OCI-LY1 (cell line): Measurements from ENCODE around the gene GLG1.

Experiments
- EZH2 ChIP-seq: fragments of 200-600 bp; sonication (generic), shearing (Covaris generic); IDR thresholded peaks from 2 replicates; pipeline ENCODE4 v1.8.0; 2017; ENCODE audit warnings: borderline replicate concordance, mixed run types, mild to moderate bottlenecking, antibody characterized with exemption, low read length, moderate library complexity, mixed read lengths
- TF ChIP-seq, protein P1 (sequence below): fragments of 200-600 bp; sonication (generic), shearing (Covaris generic); IDR thresholded peaks from 2 replicates; pipeline ENCODE4 v1.5.1; 2017; ENCODE audit warnings: mild to moderate bottlenecking, antibody characterized with exemption, low read length, moderate library complexity, mixed read lengths

DNA sequence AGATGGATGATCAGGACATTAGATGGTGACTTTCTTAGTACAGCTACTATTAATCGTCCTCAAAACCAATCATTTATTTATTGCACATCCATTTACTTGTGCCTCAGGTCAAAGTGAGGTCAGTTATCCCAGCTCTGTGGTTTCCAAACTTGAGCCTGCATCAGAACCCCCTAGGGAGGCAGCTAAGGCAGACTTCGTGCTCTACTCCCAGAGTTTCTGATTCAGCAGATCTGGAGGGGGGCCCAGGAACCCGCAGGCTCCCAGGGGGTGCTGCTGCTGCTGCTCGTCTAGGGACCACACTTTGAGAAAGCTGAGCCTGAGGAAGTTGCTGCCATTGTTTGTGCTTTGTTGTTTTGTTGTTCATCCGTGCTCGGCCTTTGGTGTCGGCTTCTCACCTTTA is 141.6 kb downstream of the GLG1 start:
- TF ChIP-seq, protein P1, sequence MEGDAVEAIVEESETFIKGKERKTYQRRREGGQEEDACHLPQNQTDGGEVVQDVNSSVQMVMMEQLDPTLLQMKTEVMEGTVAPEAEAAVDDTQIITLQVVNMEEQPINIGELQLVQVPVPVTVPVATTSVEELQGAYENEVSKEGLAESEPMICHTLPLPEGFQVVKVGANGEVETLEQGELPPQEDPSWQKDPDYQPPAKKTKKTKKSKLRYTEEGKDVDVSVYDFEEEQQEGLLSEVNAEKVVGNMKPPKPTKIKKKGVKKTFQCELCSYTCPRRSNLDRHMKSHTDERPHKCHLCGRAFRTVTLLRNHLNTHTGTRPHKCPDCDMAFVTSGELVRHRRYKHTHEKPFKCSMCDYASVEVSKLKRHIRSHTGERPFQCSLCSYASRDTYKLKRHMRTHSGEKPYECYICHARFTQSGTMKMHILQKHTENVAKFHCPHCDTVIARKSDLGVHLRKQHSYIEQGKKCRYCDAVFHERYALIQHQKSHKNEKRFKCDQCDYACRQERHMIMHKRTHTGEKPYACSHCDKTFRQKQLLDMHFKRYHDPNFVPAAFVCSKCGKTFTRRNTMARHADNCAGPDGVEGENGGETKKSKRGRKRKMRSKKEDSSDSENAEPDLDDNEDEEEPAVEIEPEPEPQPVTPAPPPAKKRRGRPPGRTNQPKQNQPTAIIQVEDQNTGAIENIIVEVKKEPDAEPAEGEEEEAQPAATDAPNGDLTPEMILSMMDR: no peak
- no peak for TF ChIP-seq EZH2
